Psoas muscle (tissue), 8 donors: ENCODE data around the gene SIRT4. TPM values are rescaled to one million over a fixed set of nuclear protein-coding genes. Genes with fewer than 3 reads are reported as not detected.
A peak's percentile ranks its signal among the peaks of the same experiment; 100 is the strongest.

Experiments used
- ATAC-seq, 4 donors: fragments of 200-7000 bp; cut with Tn5 transposase; one replicate each; pipeline ENCODE4 v1.9.1; 2020; ENCODE audit warnings: moderate library complexity in 3 of 4, mild to moderate bottlenecking in 2 of 4
- DNase-seq, 2 donors: peaks; one replicate each; pipeline ENCODE4 v3.0.0-alpha.2; 2020
- H3K27ac ChIP-seq: fragments of 200-600 bp; one replicate; pipeline ENCODE4 v1.8.0; 2022
- H3K27me3 ChIP-seq, 3 donors: fragments of 200-600 bp in 1 of 3; one replicate each; pipeline versions ENCODE4 v1.6.1 to v1.8.0; 2013 to 2022; ENCODE audit warnings: low read length in 2 of 3, mild to moderate bottlenecking in 2 of 3, moderate library complexity in 1 of 3; ENCODE audit not compliant: insufficient read depth in 3 of 3
- H3K36me3 ChIP-seq, 2 donors: fragments of 200-600 bp in 1 of 2; one replicate each; pipeline versions ENCODE4 v1.6.1 to v1.8.0; 2013 to 2022; ENCODE audit warnings: low read depth in 1 of 2, mild to moderate bottlenecking in 1 of 2, moderate library complexity in 1 of 2; ENCODE audit not compliant: insufficient read depth in 1 of 2
- H3K4me1 ChIP-seq: fragments of 200-600 bp; one replicate; pipeline ENCODE4 v1.8.0; 2022
- H3K4me3 ChIP-seq: fragments of 200-600 bp; one replicate; pipeline ENCODE4 v1.8.0; 2022; ENCODE audit warnings: mild to moderate bottlenecking
- H3K9me3 ChIP-seq: fragments of 200-600 bp; one replicate; pipeline ENCODE4 v1.8.0; 2022
- CTCF ChIP-seq: fragments of 200-600 bp; IDR thresholded peaks from one replicate; pipeline ENCODE4 v1.8.0; 2022; ENCODE audit warnings: antibody characterized with exemption
- WGBS, 3 donors: extraction: QIAGEN DNeasy Blood & Tissue Kit; methylation state at CpG; one replicate each; pipeline versions ENCODE4 v1.1.6 to v1.1.7; 2013; 5-methylcytosine and 5-hydroxymethylcytosine counted together
- intact Hi-C, 2 donors: fragments of 100-400 bp; cut with DNase I; formaldehyde crosslinking; loops; one replicate each; pipeline versions ENCODE4 v1.11.0 to v1.14.2; 2022
- polyA plus RNA-seq, 3 donors: library from polyadenylated mRNA; stranded (reverse); fragments of 200-250 nt; gene quantifications; one replicate each; pipeline ENCODE4 v1.2.3, GENCODE V29; 2013
- total RNA-seq, 4 donors: library from RNA; stranded (reverse); fragmentation: NEBNext Ultra II Directional in 2 of 4; extraction: Animal tissue kit (Norgen Biotek cat#: 25700) in 2 of 4; gene quantifications; one replicate each; pipeline versions ENCODE4 v1.2.1 to v1.2.4, GENCODE V29; 2021 to 2023
- donor health status: healthy with polysubstance abuse.
- donor health status: DM: no; HTN: no; CAD: no; lungs with moderate emphysema.
- donor health status: Bipolar disorder and iron deficiency.
- donor health status: healthy.
- donor health status: DM: yes; HTN: yes; CAD: no.
- donor health status: DM: no; HTN: no; CAD: no.
- donor health status: DM: no; HTN: no; CAD: no.
- donor health status: DM: yes; HTN: yes; CAD: no.

SIRT4 gene
- total and polyA plus RNA-seq, 7 donors = 2.3 to 10.7 (median 5.4) TPM

DNA sequence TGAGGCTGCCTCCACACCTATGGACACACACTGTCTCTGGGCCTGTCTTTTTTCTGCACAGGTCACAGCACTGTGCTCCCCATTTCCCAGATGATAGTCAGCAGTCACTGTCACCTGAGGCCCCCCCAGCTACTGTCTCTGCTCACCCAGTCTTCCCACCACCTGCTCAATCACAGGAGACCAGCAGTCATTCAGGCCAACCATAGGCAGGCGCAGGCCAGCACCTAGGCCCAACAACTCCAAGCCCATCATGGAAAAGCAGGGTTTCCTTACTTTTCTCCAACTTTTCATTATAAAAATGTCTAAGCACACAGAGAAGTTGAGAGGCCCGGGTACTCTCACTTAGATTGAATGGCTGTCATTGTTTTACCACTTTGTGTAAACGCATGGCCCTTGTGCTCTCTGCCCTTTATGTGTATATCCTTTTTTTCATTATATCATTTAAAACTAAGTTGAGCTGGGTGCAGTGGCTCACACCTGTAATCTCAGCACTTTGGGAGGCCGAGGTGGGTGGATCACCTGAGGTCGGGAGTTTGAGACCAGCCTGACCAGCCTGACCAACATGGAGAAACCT lies 43.7 kb upstream of the SIRT4 start:
- H3K9me3 ChIP-seq = no peaks in the 10 kb centered on the region
- WGBS, 3 donors = 89 to 94% (median 90%) methylated on average over 5 of the region's 5 CpGs
- no peak for TF ChIP-seq CTCF
- no peak for DNase-seq
- intact Hi-C loops = no loop called here
- H3K36me3 ChIP-seq = peaks cover 5 to 36% of the 10 kb centered on the region in 2 donors
- peak overlapping the region; percentile 59 for H3K27ac ChIP-seq
- peaks cover 80% of the 10 kb centered on the region for H3K4me1 ChIP-seq
- peak in 2 of 4 donors; percentile 16 to 23 for ATAC-seq
- no peaks in the 10 kb centered on the region for H3K27me3 ChIP-seq
- H3K4me3 ChIP-seq = no peak overlapping the region

DNA sequence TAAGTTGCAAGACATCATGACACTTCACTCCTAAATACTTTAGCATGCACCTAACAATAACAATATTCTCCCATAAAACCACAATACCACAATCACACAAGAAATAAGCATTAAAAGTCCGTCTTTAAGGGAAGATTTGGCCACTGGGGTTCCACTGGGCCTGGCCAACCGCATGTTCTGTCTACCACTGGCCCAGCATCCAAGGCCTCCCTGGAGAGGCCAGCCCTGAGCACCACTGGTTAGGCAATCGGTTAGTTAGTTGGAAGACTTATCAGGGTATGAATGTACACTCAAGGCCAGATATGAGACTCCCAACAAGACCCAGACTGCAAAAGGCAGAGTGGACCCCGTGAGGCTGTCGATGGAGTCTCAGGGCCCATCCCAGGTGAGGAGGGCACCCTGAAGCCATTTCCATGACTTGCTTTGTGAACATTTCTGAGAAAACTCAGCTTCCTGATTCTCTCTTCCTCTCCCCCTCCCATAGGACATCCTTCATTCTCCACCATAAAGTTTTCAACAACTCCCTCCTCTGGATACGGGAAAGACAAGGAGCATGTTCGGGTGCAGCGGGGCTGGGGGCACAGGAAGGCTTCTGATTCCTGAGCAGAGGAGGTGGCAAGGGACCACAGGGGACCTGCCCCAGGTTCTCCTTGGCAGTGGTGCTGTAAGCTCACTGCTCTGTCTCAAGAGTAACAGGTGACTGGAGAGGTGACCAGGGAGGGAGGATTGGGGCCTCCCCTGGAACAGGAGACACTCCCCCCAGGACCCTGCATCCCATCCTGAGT lies 42.5 kb upstream of the SIRT4 start:
- DNase-seq = peak; percentile 68 to 76
- Histone ChIP-seq H3K36me3 (peaks cover 5 to 24% of the 10 kb centered on the region in 2 donors), H3K4me3 (no peak overlapping the region), H3K27me3 (no peaks in the 10 kb centered on the region), H3K27ac (peak overlapping the region; percentile 59), H3K9me3 (no peaks in the 10 kb centered on the region), H3K4me1 (peaks cover 80% of the 10 kb centered on the region)
- TF ChIP-seq CTCF = no peak
- intact Hi-C loops = loop anchor here in 1 of 2 donors (10.0 kb wide), 1 partner anchor 145 kb away; the partner anchor contains the start of gene RAB35
- no peak for ATAC-seq
- WGBS, 3 donors = 70 to 79% (median 74%) methylated on average over 8 of the region's 8 CpGs

GRCh38 chr12:120260607-120261006 lies 41.5 kb upstream of the SIRT4 start:
- 86 to 92% (median 90%) methylated on average over 5 of the region's 5 CpGs for WGBS, 3 donors
- Histone ChIP-seq H3K4me3 (no peak overlapping the region), H3K27me3 (no peaks in the 10 kb centered on the region), H3K36me3 (peaks cover 2 to 14% of the 10 kb centered on the region in 2 donors), H3K4me1 (peaks cover 80% of the 10 kb centered on the region), H3K27ac (no peak overlapping the region), H3K9me3 (no peaks in the 10 kb centered on the region)
- no peak for DNase-seq
- ATAC-seq = no peak
- intact Hi-C loops = loop anchor here in 1 of 2 donors (10.0 kb wide), 1 partner anchor 146 kb away; the partner anchor contains the start of gene RAB35
- no peak for TF ChIP-seq CTCF

GRCh38 chr12:120261951-120262851 lies 39.9 kb upstream of the SIRT4 start:
- Histone ChIP-seq H3K4me3 (peak overlapping the region; percentile 94), H3K27ac (peak overlapping the region; percentile 95), H3K4me1 (peaks cover 73% of the 10 kb centered on the region), H3K27me3 (no peaks in the 10 kb centered on the region), H3K36me3 (peaks cover 2 to 8% of the 10 kb centered on the region in 2 donors), H3K9me3 (no peaks in the 10 kb centered on the region)
- WGBS, 3 donors = 42 to 50% (median 44%) methylated on average over 10 of the region's 10 CpGs
- intact Hi-C loops = loop anchor here in 1 of 2 donors (10.0 kb wide), 1 partner anchor 147 kb away; the partner anchor contains the start of gene RAB35
- no peak for DNase-seq
- TF ChIP-seq CTCF = no peak
- ATAC-seq = peak in 1 of 4 donors; percentile 3
